GM19324 (cell line): ENCODE data around the gene LRRC28.

Experiments
- ATAC-seq: cut with Tn5 transposase; IDR thresholded peaks from one replicate; pipeline ENCODE4 v1.9.1; 2021; ENCODE audit warnings: mild to moderate bottlenecking, moderate library complexity; ENCODE audit not compliant: unreplicated experiment, low FRiP score

The LRRC28 gene

GRCh38 chr15:99296386-99296785 lies 45.1 kb downstream of the LRRC28 start:
- ATAC-seq, result no peak

DNA sequence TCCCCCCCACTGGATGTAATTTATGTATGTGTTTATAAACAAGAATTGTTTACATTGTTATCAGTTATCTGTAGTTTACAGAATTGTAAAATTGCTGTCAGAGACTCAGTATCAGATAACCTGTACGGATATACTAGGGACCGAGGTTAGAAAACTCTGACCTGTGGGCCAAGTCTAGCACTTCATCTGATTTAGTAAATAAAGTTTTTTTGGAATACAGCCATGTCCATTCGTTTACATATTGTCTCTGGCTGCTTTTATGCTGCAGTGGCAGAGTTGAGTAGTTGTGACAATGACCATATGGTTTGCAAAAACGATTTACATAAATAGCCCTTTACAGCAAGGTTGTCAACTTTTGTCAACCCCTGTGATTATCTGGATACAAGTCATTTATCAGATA lies 52.6 kb downstream of the LRRC28 start:
- no peak for ATAC-seq

- ATAC-seq, result no peak
These were observed 54.7 kb downstream of the LRRC28 start for GRCh38 chr15:99305761-99306505.

- no peak for ATAC-seq
These were observed 55.5 kb downstream of the LRRC28 start for GRCh38 chr15:99306694-99307338.

GRCh38 chr15:99307735-99308134 lies 56.5 kb downstream of the LRRC28 start:
- no peak for ATAC-seq

- ATAC-seq, result no peak
These were observed 59.5 kb downstream of the LRRC28 start for GRCh38 chr15:99310745-99311144.

DNA sequence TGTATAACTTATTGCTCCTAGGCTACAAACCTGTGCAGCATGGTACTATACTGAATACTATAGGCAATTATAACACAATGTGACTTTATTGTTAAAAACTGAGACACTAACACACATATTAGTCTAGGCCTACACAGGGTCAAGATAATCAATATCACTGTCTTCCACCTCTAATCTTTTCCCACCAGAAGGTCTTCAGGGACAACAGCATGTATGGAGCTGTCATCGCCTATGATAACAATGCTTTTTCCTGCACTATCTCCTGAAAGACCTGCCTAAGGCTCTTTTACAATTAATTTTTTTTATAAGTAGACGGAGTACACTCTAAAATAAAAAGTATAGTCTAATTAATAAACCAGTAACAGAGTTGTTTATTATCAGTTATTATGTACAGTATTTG lies 60.9 kb downstream of the LRRC28 start:
- ATAC-seq, result no peak

DNA sequence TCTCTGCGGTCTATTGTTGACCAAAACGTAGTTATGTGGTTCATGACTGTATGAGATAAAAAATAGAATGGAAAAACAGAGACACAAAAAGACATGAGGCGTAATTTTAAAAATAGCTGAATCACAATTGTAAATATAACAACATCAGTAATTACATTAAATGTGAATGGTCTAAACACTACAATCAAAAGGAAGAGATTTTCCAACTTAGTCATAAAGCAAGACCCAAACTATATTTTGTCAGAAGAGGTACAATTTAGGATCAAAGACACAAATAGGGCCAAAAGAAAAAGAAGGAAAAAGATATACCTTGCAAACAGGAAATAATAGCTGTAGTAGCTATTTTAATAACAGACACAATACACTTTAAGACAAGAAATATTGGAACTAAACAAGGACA lies 61.5 kb downstream of the LRRC28 start:
- ATAC-seq, result no peak

DNA sequence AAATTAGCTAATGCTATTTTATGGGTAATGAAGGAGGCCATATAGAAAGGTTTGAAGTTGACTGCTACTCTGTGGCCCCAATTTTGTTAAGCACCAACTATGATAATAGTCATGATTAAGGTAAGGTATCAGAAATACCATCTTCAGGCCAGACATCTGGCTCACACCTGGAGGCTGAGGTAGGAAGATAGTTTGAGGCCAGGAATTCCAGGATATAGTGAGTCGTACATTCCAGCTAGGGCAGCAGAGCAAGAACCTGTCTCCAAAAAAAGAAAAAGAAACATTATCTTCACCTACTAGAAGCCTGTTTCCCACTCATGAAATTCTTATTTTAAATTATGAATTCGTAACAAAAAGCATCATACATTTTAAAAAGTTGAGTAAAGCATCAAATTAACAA lies 64.4 kb downstream of the LRRC28 start:
- ATAC-seq, result no peak

- ATAC-seq, result no peak
These were observed 69.3 kb downstream of the LRRC28 start for GRCh38 chr15:99320374-99321215.

GRCh38 chr15:99321468-99321867 lies 70.2 kb downstream of the LRRC28 start:
- no peak for ATAC-seq

DNA sequence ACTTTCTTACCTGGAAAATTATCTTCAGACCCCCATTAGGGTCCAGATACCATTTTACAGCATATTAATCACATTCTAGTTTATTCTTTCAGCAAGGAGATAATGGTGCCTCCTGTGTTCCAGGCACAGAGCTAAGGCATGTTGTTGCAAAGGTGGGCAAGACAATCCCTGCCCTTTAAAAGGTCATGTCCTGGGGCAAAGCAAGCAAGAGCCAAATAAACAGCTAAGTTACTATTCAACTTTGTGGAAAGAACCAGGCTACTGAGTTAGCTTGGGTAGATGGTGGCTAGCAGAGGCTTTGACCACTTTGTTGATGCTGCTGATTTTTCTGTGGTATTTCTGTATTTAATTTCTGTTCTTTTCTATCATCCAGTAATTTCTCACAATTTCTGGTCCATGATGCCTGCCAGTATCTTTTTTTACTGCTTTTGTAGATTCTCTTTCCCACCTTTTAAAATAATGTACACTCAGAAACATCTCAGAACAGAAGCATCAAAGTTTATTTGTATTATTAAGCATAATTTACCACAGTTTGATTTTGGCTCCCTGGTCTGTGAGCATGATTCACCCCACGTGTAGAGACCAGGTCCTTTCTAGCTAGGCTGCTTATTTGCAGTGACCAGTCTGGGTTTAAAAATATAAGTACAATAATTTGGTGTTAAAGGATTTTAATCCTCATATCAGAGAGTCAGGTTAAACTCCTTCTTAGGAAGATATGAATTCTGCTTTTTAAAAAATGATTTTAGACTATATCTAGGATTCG lies 71.5 kb downstream of the LRRC28 start:
- no peak for ATAC-seq

- peak; percentile 60 for ATAC-seq
These were observed 72.9 kb downstream of the LRRC28 start for GRCh38 chr15:99324082-99324620.

DNA sequence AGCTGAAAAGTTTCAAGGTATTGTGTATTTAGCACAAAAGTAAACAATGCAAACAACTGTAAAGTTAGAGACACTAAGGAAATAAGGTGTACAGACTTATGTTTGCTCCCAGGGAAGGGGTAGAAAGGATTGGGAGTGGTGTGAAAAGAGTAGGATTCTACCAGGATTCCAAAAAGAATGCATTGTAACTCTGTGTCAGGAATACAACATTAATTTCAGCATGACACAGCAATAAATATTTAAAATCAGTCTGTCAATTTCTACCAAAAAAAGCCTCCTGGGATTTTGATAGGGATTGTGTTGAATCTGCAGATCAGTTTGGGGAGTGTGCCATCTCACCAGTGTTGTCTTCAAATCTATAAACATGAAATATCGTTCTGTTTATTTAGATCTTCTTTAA lies 73.4 kb downstream of the LRRC28 start:
- ATAC-seq, result no peak

- no peak for ATAC-seq
These were observed 75.0 kb downstream of the LRRC28 start for GRCh38 chr15:99326235-99326634.

DNA sequence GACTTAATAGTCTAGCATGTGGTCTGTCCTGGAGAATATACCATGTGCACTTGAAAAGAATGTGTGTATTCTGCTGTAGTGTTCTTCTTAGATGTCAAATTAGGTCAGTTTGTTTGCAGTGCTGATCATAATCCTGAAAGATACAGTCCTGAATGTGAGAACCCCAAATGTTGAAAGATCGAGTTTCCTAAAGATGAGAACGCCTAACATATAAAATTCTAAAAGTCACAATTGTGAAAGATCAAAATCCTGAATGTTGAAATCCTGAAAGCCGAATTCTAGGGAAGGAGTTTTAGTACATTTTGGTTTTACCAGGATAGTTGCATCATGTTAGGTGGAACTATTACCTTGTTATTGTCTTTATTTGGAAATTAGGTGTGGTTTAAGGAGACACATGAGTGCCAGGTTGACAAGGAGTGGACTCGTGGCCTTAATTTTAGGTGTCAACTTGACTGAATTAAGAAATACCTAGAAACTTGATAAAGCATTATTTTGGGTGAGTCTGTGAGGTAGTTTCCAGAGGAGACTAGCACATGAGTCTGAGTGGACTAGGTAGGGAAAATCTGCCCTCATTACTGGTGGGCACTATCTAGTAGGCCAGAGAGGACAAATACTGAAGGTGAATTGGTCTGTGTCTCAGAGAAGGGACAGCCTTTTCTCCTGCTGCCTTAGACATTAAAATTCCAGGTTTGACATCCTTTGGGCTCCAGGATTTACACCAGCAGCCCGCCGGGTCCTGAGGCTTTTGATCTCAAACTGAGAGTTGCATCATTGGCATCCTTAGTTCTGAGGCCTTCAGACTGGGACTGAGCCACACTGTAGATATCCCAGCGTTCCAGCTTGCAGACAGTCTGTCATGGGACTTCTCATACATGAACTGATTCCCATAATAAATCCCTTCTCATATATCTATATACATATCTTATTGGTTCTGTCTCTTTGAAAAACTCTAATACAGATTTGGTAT lies 77.1 kb downstream of the LRRC28 start:
- no peak for ATAC-seq

DNA sequence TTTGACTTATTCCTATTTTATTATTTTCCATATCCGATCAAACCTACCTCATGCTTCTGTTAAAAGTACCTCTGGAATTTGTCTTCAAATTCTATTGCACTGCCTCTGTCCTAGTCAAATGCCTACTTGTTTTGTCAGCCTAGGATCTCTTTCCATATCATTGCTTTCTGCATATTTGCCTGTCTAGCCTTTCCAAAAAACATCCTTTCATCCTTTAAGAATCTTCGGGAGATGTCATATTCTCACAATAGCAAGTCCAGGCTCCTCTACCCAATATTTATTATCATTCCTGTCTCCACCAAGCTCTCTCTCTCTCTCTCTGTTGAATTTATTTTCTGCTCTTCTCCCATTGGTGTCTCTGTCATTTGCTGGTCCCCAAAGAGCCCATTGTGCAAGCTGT lies 80.1 kb downstream of the LRRC28 start:
- ATAC-seq, result no peak

DNA sequence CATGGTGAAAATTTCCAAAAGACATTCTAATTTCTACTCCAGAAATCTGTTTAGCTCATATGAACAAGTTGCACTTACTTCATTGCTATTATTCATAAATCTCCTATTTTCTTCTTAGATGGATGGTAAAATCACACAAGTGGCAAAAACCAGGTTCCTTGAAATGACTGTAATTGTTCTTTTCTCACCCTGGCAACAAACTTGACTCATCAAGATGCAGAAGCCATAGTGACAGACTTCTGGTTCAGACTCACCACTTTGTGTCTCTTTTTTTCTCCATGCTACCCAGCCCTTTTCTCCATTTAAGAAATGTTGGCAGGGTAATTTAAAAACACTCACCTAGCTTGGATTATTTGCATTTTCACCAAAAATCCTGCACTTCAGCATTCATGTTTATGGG lies 82.1 kb downstream of the LRRC28 start:
- ATAC-seq, result no peak

- no peak for ATAC-seq
These were observed 82.7 kb downstream of the LRRC28 start for GRCh38 chr15:99333981-99334380.
